ENCODE measurements around the gene PRDX3.

Gene PRDX3

GRCh38 chr10:119129721-119130120 lies 48.9 kb downstream of the PRDX3 start:
- no peak for DNase-seq

DNA sequence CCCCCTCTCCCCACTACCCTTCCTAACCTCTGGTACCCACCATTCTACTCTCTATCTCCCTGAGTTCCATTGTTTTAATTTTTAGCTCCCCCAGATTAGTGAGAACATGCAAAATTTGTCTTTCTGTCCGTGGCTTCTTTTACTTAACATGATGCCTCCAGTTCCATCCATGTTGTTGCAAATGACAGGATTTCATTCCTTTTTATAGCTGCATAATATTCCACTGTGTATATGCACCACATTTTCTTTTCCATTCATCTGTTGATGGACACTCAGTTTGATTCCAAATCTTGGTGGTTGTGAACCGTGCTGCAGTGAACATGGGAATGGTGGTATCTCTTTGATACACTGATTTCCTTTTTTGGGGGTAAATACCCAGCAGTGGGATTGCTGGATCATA lies 52.7 kb downstream of the PRDX3 start:
- no peak for DNase-seq

DNA sequence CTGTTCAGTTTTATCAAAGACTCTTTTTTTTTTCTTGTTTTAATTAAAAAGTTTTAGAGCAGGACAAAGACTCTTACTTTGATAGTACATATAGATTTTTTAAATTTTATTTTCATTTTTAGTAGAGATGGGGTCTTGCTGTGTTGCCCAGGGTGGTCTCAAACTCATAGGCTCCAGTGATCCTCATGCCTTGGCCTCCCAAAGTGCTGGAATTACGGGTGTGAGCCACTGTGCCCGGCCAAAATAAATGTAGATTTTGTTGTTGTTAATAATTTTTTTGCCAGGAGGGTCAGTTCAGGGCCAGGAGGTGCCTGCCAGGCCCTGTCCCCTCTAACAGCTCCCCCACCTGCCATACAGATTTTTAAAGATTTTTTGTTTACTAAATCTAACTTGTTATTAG lies 57.7 kb downstream of the PRDX3 start:
- DNase-seq = no peak

DNA sequence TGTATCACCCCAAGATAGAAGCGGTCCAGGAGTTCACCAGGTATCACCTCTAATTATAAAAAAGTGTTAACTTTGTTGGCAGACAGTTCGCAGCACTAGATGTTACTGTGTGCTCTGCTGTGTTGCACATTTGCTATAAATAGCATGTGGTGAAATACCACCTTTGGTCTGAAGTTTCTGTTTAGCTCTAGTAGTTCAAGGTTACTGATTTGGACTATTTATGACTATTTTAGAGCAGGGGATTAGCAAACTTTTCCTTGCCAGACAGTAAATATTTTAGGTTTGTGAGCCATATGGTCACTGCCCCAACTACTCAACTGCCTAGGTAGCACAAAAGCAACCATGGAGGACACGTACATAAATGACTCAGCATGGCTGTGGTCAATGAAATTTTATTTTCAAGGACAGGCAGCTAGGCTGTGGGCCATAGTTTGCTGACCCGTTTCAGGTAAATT lies 58.2 kb downstream of the PRDX3 start:
- no peak for DNase-seq

DNA sequence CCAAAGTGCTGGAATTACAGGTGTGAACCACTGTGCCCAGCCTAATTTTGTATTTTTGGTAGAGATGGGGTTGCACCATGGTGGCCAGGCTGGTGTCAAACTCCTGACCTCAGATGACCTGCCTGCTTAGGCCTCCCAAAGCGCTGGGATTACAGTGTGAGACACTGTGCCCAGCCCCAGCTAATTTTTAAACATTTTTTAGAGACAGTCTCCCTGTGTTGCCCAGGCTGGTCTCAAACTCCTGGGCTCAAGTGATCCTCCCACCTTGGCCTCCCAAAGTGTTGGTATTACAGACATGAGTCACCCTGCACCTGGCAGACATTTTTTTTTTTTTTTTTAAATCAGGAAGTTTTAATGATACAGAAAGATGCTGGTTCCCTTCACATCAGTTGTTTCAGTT lies 59.2 kb downstream of the PRDX3 start:
- DNase-seq = no peak

DNA sequence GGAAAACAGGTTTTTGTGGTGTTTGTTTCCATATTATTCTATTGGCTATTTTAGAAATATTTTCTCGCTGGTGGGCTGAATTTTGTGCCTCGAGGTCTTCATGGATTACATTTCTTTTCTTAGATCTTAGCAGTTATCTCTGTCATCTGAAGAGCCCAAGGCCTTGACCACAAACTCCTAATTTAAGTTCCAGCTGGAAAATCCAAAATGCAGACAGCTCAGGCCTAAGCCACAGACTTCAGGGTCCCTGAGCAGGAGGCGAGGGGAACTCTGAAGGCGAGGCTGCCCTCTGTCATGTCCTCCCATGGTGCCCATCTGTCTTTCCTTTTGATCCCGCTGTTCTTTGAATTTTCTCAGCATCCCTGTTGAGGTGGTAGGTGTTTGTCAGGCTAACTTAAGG lies 60.4 kb downstream of the PRDX3 start:
- no peak for DNase-seq
